SK-MEL-5 (cell line): Measurements from ENCODE around the gene DCAF4. TPM values are rescaled to one million over a fixed set of nuclear protein-coding genes. Genes with fewer than 3 reads are reported as not detected.
A peak's percentile ranks its signal among the peaks of the same experiment; 100 is the strongest.

Source experiments
- DNase-seq: peaks from one replicate; pipeline ENCODE4 v3.0.0-alpha.2; 2016; ENCODE audit warnings: low read depth, low spot score
- in situ Hi-C: cut with HindIII; loops from 2 replicates; pipeline ENCODE4 v1.10.0; 2016; ENCODE audit warnings: low sequenced_read_pairs, high pct_unique_total_duplicates, low pct_unique_long_range_greater_than_20kb
- total RNA-seq: library from RNA; depleted of rRNA; stranded (reverse); fragments of >200 nt; shearing (Covaris generic); gene quantifications from 2 replicates; pipeline ENCODE4 v1.2.3, GENCODE V29; 2014

Gene DCAF4
- total RNA-seq, 1 experiment from 2014 or later = 18.8 TPM

DNA sequence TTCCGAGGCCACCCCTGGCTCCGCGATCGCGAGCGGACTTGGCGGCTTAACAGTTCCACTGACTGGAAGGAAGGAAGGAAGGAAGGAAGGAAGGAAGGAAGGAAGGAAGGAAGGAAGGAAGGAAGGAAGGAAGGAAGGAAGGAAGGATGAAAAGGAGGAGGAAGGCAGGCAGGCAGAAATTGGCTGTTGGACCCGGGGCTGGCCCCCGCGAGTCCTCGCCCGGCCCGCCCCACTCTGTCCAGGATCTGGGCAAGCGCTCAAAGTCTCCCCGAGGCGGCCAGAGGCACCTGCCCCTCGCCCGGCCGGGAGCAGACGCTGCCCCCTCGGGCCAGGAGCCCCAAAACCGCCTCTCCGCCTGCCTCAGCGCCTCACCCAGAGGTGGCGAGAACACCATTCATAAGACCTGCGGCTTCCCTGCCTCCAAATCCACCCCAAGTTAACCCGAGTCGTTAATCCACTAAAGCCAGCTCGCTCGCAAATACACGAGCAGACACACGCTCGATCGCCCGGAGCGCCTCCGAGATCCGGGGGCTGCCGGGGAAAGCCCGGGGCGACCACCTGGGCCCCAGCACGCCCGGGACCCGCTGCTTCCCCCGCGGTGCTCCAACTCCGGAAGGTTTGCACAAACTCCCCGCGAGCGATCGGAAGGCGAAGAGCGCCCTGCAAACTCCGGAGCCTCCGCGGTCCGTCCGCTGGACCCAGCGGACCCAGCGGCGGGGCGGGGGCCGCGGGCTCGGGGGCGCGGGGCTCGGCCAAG is 33.2 kb upstream of the DCAF4 start:
- in situ Hi-C loops = no loop called here
- DNase-seq = no peak

- peak; percentile 95 for DNase-seq
- in situ Hi-C loops = no loop called here
Observed at GRCh38 chr14:72893636-72894322, 32.5 kb upstream of the DCAF4 start, which contains the start of gene DPF3. TSS of gene DPF3 (minus strand) at chr14:72894101. CDS start at chr14:72894088, 13 bp downstream.

GRCh38 chr14:72894323-72894622 is 32.0 kb upstream of the DCAF4 start:
- DNase-seq = no peak

DNA sequence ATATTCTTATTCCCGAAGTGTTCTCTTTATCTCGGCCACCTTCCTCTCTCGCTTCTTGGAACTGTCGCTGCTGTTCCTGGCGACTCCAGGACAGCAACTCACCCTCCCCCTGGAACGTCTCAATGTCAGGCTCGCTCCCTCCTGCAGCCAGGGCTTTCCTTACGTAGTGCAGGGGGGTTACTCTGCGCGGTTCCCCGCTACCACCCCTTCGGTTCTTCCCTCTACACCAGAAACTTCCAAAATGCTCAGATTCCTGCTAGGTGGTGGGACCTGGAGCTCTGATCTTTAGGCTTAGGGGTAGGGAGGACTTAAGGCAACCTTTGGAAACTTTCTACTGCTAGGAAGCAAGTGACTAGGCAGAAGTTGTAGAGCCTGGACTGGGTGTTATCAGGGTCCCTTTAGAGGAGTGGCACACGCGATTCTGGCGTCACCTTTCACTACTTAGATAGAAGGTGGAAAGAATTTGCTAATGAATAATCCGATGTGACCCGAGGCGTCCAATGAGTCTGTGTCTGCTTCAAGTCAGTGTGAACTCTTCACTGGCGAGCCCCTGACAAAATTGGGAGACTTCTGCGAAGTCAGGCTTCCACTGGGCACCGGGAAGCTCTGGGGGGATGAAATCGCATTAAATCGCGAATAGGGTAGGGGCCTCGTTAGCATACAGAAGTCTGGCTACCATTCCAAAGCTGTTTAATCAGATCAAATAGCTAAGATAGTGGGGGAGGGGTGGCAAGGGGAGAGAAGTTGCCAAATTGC is 31.5 kb upstream of the DCAF4 start:
- DNase-seq = no peak
- in situ Hi-C loops = no loop called here

More at GRCh38 chr14:72894323-72894622, 32.0 kb upstream of the DCAF4 start:
- in situ Hi-C loops = no loop called here

DNA sequence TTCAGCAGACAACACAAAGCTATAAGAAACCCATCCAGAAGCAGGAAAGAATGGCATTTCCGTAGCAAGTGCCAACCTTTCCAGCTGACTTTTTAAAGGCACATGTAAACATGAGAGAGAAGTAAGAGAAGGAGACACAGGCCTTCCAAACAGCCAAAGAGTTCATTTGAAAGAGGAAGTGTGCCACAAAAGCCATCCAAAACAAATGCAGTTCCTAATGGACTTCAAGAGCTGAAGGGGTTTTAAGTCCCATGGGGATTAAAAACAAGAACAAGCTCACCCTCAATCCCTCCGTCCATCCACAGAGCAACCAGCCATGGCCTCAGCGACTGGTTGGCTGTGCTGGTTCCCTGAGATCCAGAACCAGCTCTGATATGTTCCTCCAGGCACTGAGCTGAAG is 27.8 kb upstream of the DCAF4 start:
- no peak for DNase-seq
- in situ Hi-C loops = no loop called here

- in situ Hi-C loops = no loop called here
Observed at GRCh38 chr14:72901361-72901760, 24.9 kb upstream of the DCAF4 start.

GRCh38 chr14:72902801-72903530 is 23.3 kb upstream of the DCAF4 start:
- DNase-seq = no peak
- in situ Hi-C loops = no loop called here

More at GRCh38 chr14:72901361-72901760, 24.9 kb upstream of the DCAF4 start:
- no peak for DNase-seq

GRCh38 chr14:72903716-72904115 is 22.5 kb upstream of the DCAF4 start:
- no peak for DNase-seq
- in situ Hi-C loops = no loop called here

DNA sequence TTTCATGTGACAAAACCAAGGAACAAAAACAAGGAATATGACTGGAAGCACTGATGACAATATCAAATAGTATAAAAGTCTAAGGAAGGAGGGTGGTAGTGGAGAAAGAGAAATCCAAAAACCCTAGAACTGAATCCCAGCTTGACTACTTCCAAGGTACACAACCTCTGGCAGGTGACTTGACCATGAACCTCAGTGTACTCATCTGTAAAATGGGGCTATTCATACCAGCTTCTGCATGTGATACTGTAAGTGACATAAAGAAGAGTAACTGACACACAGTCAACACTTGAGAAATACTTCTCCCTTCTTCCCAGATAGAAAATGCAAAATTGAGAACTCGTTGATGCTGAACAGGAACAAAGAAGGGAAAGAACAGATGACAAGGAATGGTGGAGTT is 22.0 kb upstream of the DCAF4 start:
- DNase-seq = no peak
- in situ Hi-C loops = no loop called here

DNA sequence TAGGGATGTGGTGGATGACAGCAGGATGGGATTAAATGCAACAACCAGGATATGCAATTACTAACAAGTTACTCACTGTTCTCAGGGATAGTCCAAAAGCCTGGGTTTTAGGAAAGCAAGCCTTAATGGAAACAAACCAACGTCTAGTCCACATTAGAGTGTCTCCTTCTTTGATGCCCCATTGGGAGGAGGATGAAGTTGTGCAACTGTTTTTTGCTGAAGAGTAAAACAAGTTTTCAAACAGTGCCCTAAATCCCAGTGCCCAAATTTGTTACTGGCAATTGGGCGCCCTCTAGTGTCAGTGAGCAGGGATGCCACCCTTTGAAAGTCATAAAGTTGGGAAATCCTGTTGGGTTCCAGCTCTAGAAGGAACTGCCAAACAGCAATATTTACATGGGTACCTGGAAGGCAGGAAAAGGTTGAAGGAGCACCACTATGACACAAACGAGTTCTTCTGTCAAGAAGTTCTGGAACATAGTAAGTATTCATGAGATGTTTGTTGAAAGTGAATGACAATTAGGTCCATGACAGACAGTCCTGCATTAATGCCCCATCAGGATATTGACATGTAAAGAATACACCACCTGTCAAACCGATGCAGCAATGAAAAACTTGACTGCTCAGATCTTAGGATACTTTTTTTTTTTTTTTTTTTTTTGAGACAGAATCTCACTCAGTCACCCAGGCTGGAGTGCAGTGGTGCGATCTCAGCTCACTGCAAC is 21.3 kb upstream of the DCAF4 start:
- in situ Hi-C loops = no loop called here
- peak; percentile 73 for DNase-seq

- in situ Hi-C loops = no loop called here
- DNase-seq = no peak
Observed at GRCh38 chr14:72906316-72906715, 19.9 kb upstream of the DCAF4 start.

DNA sequence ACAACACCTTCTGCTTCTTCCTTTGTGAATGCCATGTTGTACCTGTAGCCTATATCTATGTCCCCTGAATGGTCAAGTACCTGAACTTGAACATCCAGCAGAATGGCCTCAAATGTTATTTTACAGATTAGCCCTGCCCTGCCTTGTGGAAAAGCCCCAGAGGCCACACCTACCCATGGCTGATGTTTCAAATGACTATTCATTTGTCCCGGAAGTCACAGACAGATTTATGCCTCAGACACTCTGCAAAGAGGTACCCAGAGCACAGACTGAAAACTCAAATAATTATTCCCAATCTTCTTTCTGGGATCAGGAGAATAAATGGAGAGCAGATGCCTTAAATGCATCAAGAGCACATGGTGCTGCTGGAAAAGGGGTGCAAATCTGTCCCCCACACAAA is 19.4 kb upstream of the DCAF4 start:
- DNase-seq = no peak
- in situ Hi-C loops = no loop called here

DNA sequence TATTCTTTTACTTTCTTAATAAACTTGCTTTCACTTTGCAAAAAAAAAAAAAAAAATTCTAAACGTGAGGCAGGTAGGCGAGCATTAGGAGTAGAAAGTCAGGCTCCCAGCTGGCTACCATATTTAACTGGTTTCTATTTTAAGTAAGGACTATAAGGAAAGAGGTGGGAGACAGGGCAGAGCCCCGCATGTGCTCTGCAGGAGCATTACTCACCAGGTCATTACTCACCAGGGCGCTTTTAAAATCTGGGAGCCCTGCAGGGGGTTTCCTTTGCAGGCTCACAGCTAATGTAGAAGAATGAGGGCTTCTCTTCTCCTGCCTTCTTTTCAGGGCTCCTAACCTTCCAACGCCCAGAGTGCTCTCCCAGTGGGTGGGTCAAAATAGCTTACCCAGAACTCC is 18.4 kb upstream of the DCAF4 start:
- DNase-seq = peak; percentile 59
- in situ Hi-C loops = no loop called here

- in situ Hi-C loops = no loop called here
- DNase-seq = no peak
Observed at GRCh38 chr14:72909163-72909562, 17.1 kb upstream of the DCAF4 start.

- in situ Hi-C loops = no loop called here
- peak; percentile 52 for DNase-seq
Observed at GRCh38 chr14:72913809-72914208, 12.5 kb upstream of the DCAF4 start.

- DNase-seq = no peak
- in situ Hi-C loops = no loop called here
Observed at GRCh38 chr14:72916174-72916573, 10.1 kb upstream of the DCAF4 start.

GRCh38 chr14:72917094-72917802 is 9.0 kb upstream of the DCAF4 start:
- DNase-seq = no peak
- in situ Hi-C loops = no loop called here
